ENCODE results near the gene HGF. TPM values are rescaled to one million over a fixed set of nuclear protein-coding genes. Genes with fewer than 3 reads are reported as not detected.
"Not testable (repeated sequence)": the region's sequence is repeated elsewhere in the genome, so short reads cannot be mapped to it uniquely, and the experiment has no call there.

Gene HGF
- total and polyA plus RNA-seq, 2 experiments from 2014 or later = 13.4 to 33.2 TPM

GRCh38 chr7:81736091-81736490 is 33.8 kb downstream of the HGF start:
- H3K4me1 ChIP-seq (ENCODE audit: insufficient read depth) = no peaks in the 10 kb centered on the region
- H3K27ac ChIP-seq = no peak overlapping the region
- no peak overlapping the region for H2AFZ ChIP-seq
- no peak for DNase-seq (ENCODE audit: low spot score)
- no peaks in the 10 kb centered on the region for H3K27me3 ChIP-seq
- no peaks in the 10 kb centered on the region for H3K36me3 ChIP-seq (replicated peaks; ENCODE audit: insufficient read depth, low read depth)
- H3K9me2 ChIP-seq (replicated peaks; ENCODE audit: insufficient read depth) = no peaks in the 10 kb centered on the region
- H3K9me3 ChIP-seq (ENCODE audit: low read depth) = no peaks in the 10 kb centered on the region
- 73% methylated on average over 7 of the region's 7 CpGs for WGBS (ENCODE audit: low lambda C conversion rate, missing lambda C conversion rate)
- H4K20me1 ChIP-seq (ENCODE audit: insufficient read depth, poor library complexity, severe bottlenecking) = no peaks in the 10 kb centered on the region
- TF ChIP-seq EZH2 (IDR thresholded peaks at IDR 0.05; ENCODE audit: borderline replicate concordance) = no peak
- TF ChIP-seq CTCF (IDR thresholded peaks at IDR 0.05; ENCODE audit: poor library complexity) = no peak
- TF ChIP-seq EZH2phosphoT487 (IDR thresholded peaks at IDR 0.05; ENCODE audit: low read depth, severe bottlenecking, unreplicated experiment) = no peak
- no peaks in the 10 kb centered on the region for H3K79me2 ChIP-seq
- H3K4me2 ChIP-seq = no peak overlapping the region
- no peak overlapping the region for H3K4me3 ChIP-seq

GRCh38 chr7:81725812-81726127 is 44.1 kb downstream of the HGF start:
- peak; percentile 23 for DNase-seq (ENCODE audit: low spot score)
- 36% methylated on average over 6 of the region's 6 CpGs for WGBS (ENCODE audit: low lambda C conversion rate, missing lambda C conversion rate)

GRCh38 chr7:81725003-81725811 is 44.6 kb downstream of the HGF start:
- H4K20me1 ChIP-seq (ENCODE audit: insufficient read depth, poor library complexity, severe bottlenecking) = no peaks in the 10 kb centered on the region
- no peaks in the 10 kb centered on the region for H3K9me3 ChIP-seq (ENCODE audit: low read depth)
- H3K27ac ChIP-seq = no peak overlapping the region
- no peaks in the 10 kb centered on the region for H3K9me2 ChIP-seq (replicated peaks; ENCODE audit: insufficient read depth)
- WGBS (ENCODE audit: low lambda C conversion rate, missing lambda C conversion rate) = 86% methylated on average over 2 of the region's 2 CpGs
- TF ChIP-seq EZH2phosphoT487 (IDR thresholded peaks at IDR 0.05; ENCODE audit: low read depth, severe bottlenecking, unreplicated experiment) = no peak
- no peak for TF ChIP-seq EZH2 (IDR thresholded peaks at IDR 0.05; ENCODE audit: borderline replicate concordance)
- TF ChIP-seq CTCF (IDR thresholded peaks at IDR 0.05; ENCODE audit: poor library complexity) = no peak
- no peak overlapping the region for H2AFZ ChIP-seq
- H3K4me1 ChIP-seq (ENCODE audit: insufficient read depth) = peaks cover 4% of the 10 kb centered on the region
- H3K36me3 ChIP-seq (replicated peaks; ENCODE audit: insufficient read depth, low read depth) = no peaks in the 10 kb centered on the region
- no peak for DNase-seq (ENCODE audit: low spot score)
- no peaks in the 10 kb centered on the region for H3K27me3 ChIP-seq
- H3K4me2 ChIP-seq = peak overlapping the region; percentile 48
- no peaks in the 10 kb centered on the region for H3K79me2 ChIP-seq
- H3K4me3 ChIP-seq = no peak overlapping the region

More at GRCh38 chr7:81725812-81726127, 44.1 kb downstream of the HGF start:
- TF ChIP-seq CTCF (IDR thresholded peaks at IDR 0.05; ENCODE audit: poor library complexity) = no peak
- TF ChIP-seq EZH2phosphoT487 (IDR thresholded peaks at IDR 0.05; ENCODE audit: low read depth, severe bottlenecking, unreplicated experiment) = no peak
- TF ChIP-seq EZH2 (IDR thresholded peaks at IDR 0.05; ENCODE audit: borderline replicate concordance) = no peak
- no peaks in the 10 kb centered on the region for H4K20me1 ChIP-seq (ENCODE audit: insufficient read depth, poor library complexity, severe bottlenecking)
- no peaks in the 10 kb centered on the region for H3K27me3 ChIP-seq
- H3K79me2 ChIP-seq = no peaks in the 10 kb centered on the region
- H3K9me3 ChIP-seq (ENCODE audit: low read depth) = no peaks in the 10 kb centered on the region
- no peaks in the 10 kb centered on the region for H3K36me3 ChIP-seq (replicated peaks; ENCODE audit: insufficient read depth, low read depth)
- H3K27ac ChIP-seq = peak overlapping the region; percentile 12
- peak overlapping the region; percentile 48 for H3K4me2 ChIP-seq
- no peak overlapping the region for H2AFZ ChIP-seq
- no peaks in the 10 kb centered on the region for H3K9me2 ChIP-seq (replicated peaks; ENCODE audit: insufficient read depth)
- peaks cover 4% of the 10 kb centered on the region for H3K4me1 ChIP-seq (ENCODE audit: insufficient read depth)
- no peak overlapping the region for H3K4me3 ChIP-seq

GRCh38 chr7:81722250-81722649 is 47.6 kb downstream of the HGF start:
- H3K27ac ChIP-seq; H3K27me3 ChIP-seq; H3K9me2 ChIP-seq (replicated peaks; ENCODE audit: insufficient read depth); H3K36me3 ChIP-seq (replicated peaks; ENCODE audit: insufficient read depth, low read depth); H3K4me1 ChIP-seq (ENCODE audit: insufficient read depth); H3K4me2 ChIP-seq; H2AFZ ChIP-seq; H4K20me1 ChIP-seq (ENCODE audit: insufficient read depth, poor library complexity, severe bottlenecking); H3K79me2 ChIP-seq; H3K9me3 ChIP-seq (ENCODE audit: low read depth); DNase-seq (ENCODE audit: low spot score); H3K4me3 ChIP-seq: not testable (repeated sequence)
- WGBS (ENCODE audit: low lambda C conversion rate, missing lambda C conversion rate) = 98% methylated on average over 8 of the region's 8 CpGs

All from hepatocyte (in vitro differentiated cells).